Immature natural killer cell (primary cell): Measurements from ENCODE around the gene TRMT10C. TPM values are rescaled to one million over a fixed set of nuclear protein-coding genes. Genes with fewer than 3 reads are reported as not detected.

Experiments used
- polyA plus RNA-seq, 3 donors: library from polyadenylated mRNA; unstranded; fragments of 300-500 nt; fragmentation: Illumina TruSeq; gene quantifications; one replicate each; pipeline ENCODE4 v1.2.3, GENCODE V29; 2021

The TRMT10C gene
- polyA plus RNA-seq, 3 donors from 2014 or later: 27.5 to 33.6 (median 28.8) TPM

Other genes with a start within 250 kb of the TRMT10C start
- under 1 TPM in 2 of 3 donors, not detected in 1; 0.04 TPM for gene IMPG2, start 241.3 kb upstream of the TRMT10C start, polyA plus RNA-seq
- 1 to 10 TPM; 5.6 to 8.1 (median 6.7) TPM for gene SENP7, start 48.7 kb upstream of the TRMT10C start, polyA plus RNA-seq
- gene PCNP, start 12.3 kb downstream of the TRMT10C start, polyA plus RNA-seq: 100 to 1,000 TPM; 113 to 167 (median 123) TPM
- gene ZBTB11, start 115.3 kb downstream of the TRMT10C start, polyA plus RNA-seq: 10 to 100 TPM in 2 of 3 donors, 1 to 10 TPM in 1; 6.4 to 19.2 (median 12.5) TPM
- gene RPL24, start 124.8 kb downstream of the TRMT10C start, polyA plus RNA-seq: 1,000 to 10,000 TPM in 1 of 3 donors, 100 to 1,000 TPM in 2; 373 to 1,048 (median 579) TPM
- 1 to 10 TPM; 2.6 to 3.2 (median 2.6) TPM for gene CEP97, start 162.7 kb downstream of the TRMT10C start, polyA plus RNA-seq
- gene NXPE3, start 217.3 kb downstream of the TRMT10C start, polyA plus RNA-seq: 10 to 100 TPM; 11.8 to 34.1 (median 28.6) TPM